Endothelial cell of hepatic sinusoid (primary cell): ENCODE results near the gene LRRIQ1.
"Not testable (repeated sequence)": the region's sequence is repeated elsewhere in the genome, so short reads cannot be mapped to it uniquely, and the experiment has no call there.

Experiments
- in situ Hi-C: cut with HindIII; loops from 2 replicates; pipeline ENCODE4 v1.10.0; 2017; ENCODE audit warnings: low sequenced_read_pairs

Gene LRRIQ1

GRCh38 chr12:85188619-85189018, 152.5 kb downstream of the LRRIQ1 start:
- in situ Hi-C loops, result no loop called here

GRCh38 chr12:85190728-85191127, 154.6 kb downstream of the LRRIQ1 start:
- in situ Hi-C loops, result no loop called here

GRCh38 chr12:85203809-85204208, 167.7 kb downstream of the LRRIQ1 start:
- in situ Hi-C loops, result not testable (repeated sequence)

- in situ Hi-C loops, result no loop called here
These were observed 170.4 kb downstream of the LRRIQ1 start for GRCh38 chr12:85206543-85206942.

- in situ Hi-C loops, result not testable (repeated sequence)
These were observed 188.2 kb downstream of the LRRIQ1 start for GRCh38 chr12:85224339-85224738.

- in situ Hi-C loops, result no loop called here
These were observed 189.3 kb downstream of the LRRIQ1 start for GRCh38 chr12:85225501-85225900.

- in situ Hi-C loops, result no loop called here
These were observed 201.2 kb downstream of the LRRIQ1 start for GRCh38 chr12:85237327-85237726.

- in situ Hi-C loops, result no loop called here
These were observed 208.4 kb downstream of the LRRIQ1 start for GRCh38 chr12:85244561-85244960.

GRCh38 chr12:85253853-85254252, 217.7 kb downstream of the LRRIQ1 start:
- in situ Hi-C loops, result no loop called here

GRCh38 chr12:85257671-85258070, 221.5 kb downstream of the LRRIQ1 start:
- in situ Hi-C loops, result no loop called here

- in situ Hi-C loops, result no loop called here
These were observed 224.3 kb downstream of the LRRIQ1 start for GRCh38 chr12:85260447-85260846.

- in situ Hi-C loops, result no loop called here
These were observed 224.7 kb downstream of the LRRIQ1 start for GRCh38 chr12:85260896-85261295.

GRCh38 chr12:85266356-85266755, 230.2 kb downstream of the LRRIQ1 start:
- in situ Hi-C loops, result no loop called here

GRCh38 chr12:85273381-85274314, 237.5 kb downstream of the LRRIQ1 start:
- in situ Hi-C loops, result no loop called here

- in situ Hi-C loops, result no loop called here
These were observed 238.1 kb downstream of the LRRIQ1 start for GRCh38 chr12:85274315-85274651.

- in situ Hi-C loops, result no loop called here
These were observed 239.2 kb downstream of the LRRIQ1 start for GRCh38 chr12:85275374-85275773.

- in situ Hi-C loops, result no loop called here
These were observed 241.0 kb downstream of the LRRIQ1 start for GRCh38 chr12:85277191-85277590.

GRCh38 chr12:85277900-85278597, 241.9 kb downstream of the LRRIQ1 start:
- in situ Hi-C loops, result no loop called here

GRCh38 chr12:85278598-85279448, 242.7 kb downstream of the LRRIQ1 start:
- in situ Hi-C loops, result no loop called here

GRCh38 chr12:85279449-85280164, 243.5 kb downstream of the LRRIQ1 start:
- in situ Hi-C loops, result no loop called here
